Subcutaneous abdominal adipose tissue (tissue), 5 donors: ENCODE results near the gene TINCR.

ENCODE experiments used
- H3K27ac ChIP-seq: one replicate; pipeline ENCODE4 v1.7.0; 2013; ENCODE audit warnings: low read depth, mild to moderate bottlenecking, inconsistent platforms, low read length, moderate library complexity
- H3K27me3 ChIP-seq, 5 donors: one replicate each; pipeline ENCODE4 v1.7.0; 2013; ENCODE audit warnings: low read length in 5 of 5, inconsistent platforms in 1 of 5; ENCODE audit not compliant: control insufficient read depth in 5 of 5, insufficient read depth in 4 of 5
- H3K36me3 ChIP-seq, 5 donors: one replicate each; pipeline ENCODE4 v1.7.0; 2013; ENCODE audit warnings: low read length in 5 of 5; ENCODE audit not compliant: control insufficient read depth in 5 of 5, insufficient read depth in 5 of 5
- H3K4me1 ChIP-seq, 5 donors: one replicate each; pipeline ENCODE4 v1.7.0; 2013; ENCODE audit warnings: low read length in 5 of 5, mild to moderate bottlenecking in 3 of 5, moderate library complexity in 1 of 5; ENCODE audit not compliant: control insufficient read depth in 5 of 5, insufficient read depth in 5 of 5
- H3K4me3 ChIP-seq, 5 donors: one replicate each; pipeline ENCODE4 v1.7.0; 2013; ENCODE audit warnings: low read length in 5 of 5, low read depth in 1 of 5
- H3K9ac ChIP-seq, 5 donors: one replicate each; pipeline ENCODE4 v1.7.0; 2013; ENCODE audit warnings: low read length in 5 of 5, mild to moderate bottlenecking in 4 of 5, moderate library complexity in 3 of 5
- H3K9me3 ChIP-seq, 5 donors: one replicate each; pipeline ENCODE4 v1.7.0; 2013; ENCODE audit warnings: low read length in 5 of 5; ENCODE audit not compliant: control insufficient read depth in 5 of 5
- donor health status: healthy.
- donor health status: healthy.
- donor health status: healthy.
- donor health status: healthy.
- donor health status: healthy.

TINCR gene

DNA sequence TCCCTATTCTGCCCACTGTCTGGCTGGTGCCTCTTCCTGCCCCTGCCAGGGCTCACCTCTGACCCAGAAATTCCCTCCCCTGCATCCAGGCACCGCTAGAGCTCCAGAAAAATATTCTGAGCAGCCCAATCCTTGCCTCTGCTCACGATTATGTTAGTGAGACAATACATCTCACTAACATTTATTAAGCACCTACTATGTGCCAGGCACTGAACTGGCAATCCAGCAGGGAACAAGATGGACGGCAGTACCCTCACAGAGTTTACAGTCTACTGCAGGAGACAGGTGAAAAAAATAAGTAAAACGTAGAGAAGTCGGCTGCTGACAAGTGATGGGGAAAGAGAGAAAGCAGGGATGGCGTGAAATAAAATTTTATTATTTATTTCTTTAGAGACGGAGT lies 5.5 kb downstream of the TINCR start:
- Histone ChIP-seq H3K9me3 (peaks cover 0 to 18% (median 11%) of the 10 kb centered on the region in 5 donors), H3K27me3 (peaks cover 33 to 62% (median 47%) of the 10 kb centered on the region in 5 donors), H3K4me3 (no peak overlapping the region), H3K4me1 (no peaks in the 10 kb centered on the region), H3K36me3 (no peaks in the 10 kb centered on the region), H3K9ac (no peak overlapping the region), H3K27ac (no peak overlapping the region)

DNA sequence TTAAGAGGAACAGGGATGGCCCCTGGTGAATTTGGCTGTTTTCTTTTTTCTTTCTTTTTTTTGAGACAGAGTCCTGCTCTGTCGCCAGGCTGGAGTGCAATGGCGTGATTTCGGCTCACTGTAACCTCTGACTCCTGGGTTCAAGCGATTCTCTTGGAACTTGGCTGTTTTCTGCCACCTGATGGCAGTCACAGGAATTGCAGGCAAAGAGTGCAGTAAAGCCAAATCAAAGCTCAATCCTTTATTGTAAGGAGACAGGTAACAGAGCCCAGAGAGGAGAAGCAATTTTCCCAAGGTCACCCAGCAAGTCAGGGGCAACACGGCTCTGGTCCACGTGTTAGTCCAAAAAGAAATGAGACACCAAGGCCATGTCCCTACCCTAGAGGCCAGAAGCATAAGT lies 6.2 kb downstream of the TINCR start:
- H3K27me3 ChIP-seq = peaks cover 33 to 57% (median 40%) of the 10 kb centered on the region in 5 donors

DNA sequence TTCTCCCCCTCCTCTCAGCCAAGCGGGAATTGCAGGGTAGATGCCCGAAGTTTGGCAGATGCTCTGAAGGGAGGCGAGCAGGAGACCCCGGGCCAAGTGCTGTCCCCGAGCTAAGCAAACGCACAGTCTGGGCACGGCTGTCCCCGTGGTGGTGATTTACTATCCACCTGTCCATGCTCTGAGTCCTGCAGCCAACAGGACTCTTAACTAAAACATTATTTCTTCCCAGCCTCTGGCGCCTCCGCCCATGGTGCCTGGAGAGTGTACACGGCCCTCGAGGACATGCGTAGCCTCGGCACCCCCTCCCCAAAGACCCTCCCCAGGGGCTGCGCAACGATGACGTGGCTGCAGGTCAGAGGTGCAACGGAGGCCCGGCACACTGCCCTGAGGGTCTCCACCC lies 7.6 kb downstream of the TINCR start:
- Histone ChIP-seq H3K27ac (no peak overlapping the region), H3K9ac (no peak overlapping the region), H3K36me3 (no peaks in the 10 kb centered on the region), H3K9me3 (peaks cover 0 to 18% (median 11%) of the 10 kb centered on the region in 5 donors), H3K4me3 (no peak overlapping the region), H3K4me1 (no peaks in the 10 kb centered on the region), H3K27me3 (peaks cover 25 to 48% (median 34%) of the 10 kb centered on the region in 5 donors)

More for the DNA sequence above, 6.2 kb downstream of the TINCR start:
- H3K27ac ChIP-seq = no peak overlapping the region
- peaks cover 0 to 18% (median 11%) of the 10 kb centered on the region in 5 donors for H3K9me3 ChIP-seq
- H3K36me3 ChIP-seq = no peaks in the 10 kb centered on the region
- no peak overlapping the region for H3K4me3 ChIP-seq
- no peaks in the 10 kb centered on the region for H3K4me1 ChIP-seq
- no peak overlapping the region for H3K9ac ChIP-seq

GRCh38 chr19:5559804-5560133 lies 8.0 kb downstream of the TINCR start:
- Histone ChIP-seq H3K9ac (no peak overlapping the region), H3K4me1 (no peaks in the 10 kb centered on the region), H3K4me3 (no peak overlapping the region), H3K9me3 (peaks cover 0 to 18% (median 11%) of the 10 kb centered on the region in 5 donors), H3K27ac (no peak overlapping the region), H3K27me3 (peaks cover 25 to 44% (median 30%) of the 10 kb centered on the region in 5 donors), H3K36me3 (no peaks in the 10 kb centered on the region)

- H3K36me3 ChIP-seq = no peaks in the 10 kb centered on the region
- peak overlapping the region in 1 of 5 donors; percentile 1 for H3K9ac ChIP-seq
- H3K27me3 ChIP-seq = peaks cover 22 to 42% (median 27%) of the 10 kb centered on the region in 5 donors
- peaks cover 0 to 18% (median 11%) of the 10 kb centered on the region in 5 donors for H3K9me3 ChIP-seq
- H3K27ac ChIP-seq = no peak overlapping the region
- no peaks in the 10 kb centered on the region for H3K4me1 ChIP-seq
- H3K4me3 ChIP-seq = no peak overlapping the region
Measured at GRCh38 chr19:5558101-5558621, 9.6 kb downstream of the TINCR start.

DNA sequence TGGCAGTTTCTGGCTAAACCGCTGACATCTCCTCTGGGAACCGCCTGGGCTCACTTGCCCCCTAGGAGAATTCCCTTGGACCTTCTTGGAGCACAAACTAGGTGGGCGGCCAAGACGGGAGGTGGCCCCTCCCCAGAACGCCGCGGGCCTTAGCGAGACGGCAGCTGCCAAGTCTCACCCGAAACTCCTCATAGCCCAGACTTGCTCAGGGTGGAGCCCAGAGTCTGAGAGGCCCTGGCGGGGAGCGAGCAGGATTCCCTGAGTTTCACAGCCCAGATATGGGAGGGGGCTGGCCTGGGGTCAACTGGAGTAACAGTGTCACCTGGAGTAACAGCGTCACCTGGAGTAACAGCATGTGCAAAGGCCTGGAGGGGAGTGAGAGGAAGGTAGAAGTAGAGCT lies 10.1 kb downstream of the TINCR start:
- H3K27me3 ChIP-seq = peaks cover 19 to 37% (median 27%) of the 10 kb centered on the region in 5 donors
- no peaks in the 10 kb centered on the region for H3K4me1 ChIP-seq
- peaks cover 0 to 18% (median 11%) of the 10 kb centered on the region in 5 donors for H3K9me3 ChIP-seq
- H3K9ac ChIP-seq = peak overlapping the region in 1 of 5 donors; percentile 1
- H3K27ac ChIP-seq = no peak overlapping the region
- H3K36me3 ChIP-seq = no peaks in the 10 kb centered on the region
- H3K4me3 ChIP-seq = no peak overlapping the region

GRCh38 chr19:5554828-5555227 lies 12.9 kb downstream of the TINCR start:
- H3K9ac ChIP-seq = no peak overlapping the region
- H3K4me3 ChIP-seq = no peak overlapping the region
- H3K9me3 ChIP-seq = peaks cover 0 to 4% (median 0%) of the 10 kb centered on the region in 5 donors
- peaks cover 0 to 20% (median 12%) of the 10 kb centered on the region in 5 donors for H3K27me3 ChIP-seq
- no peak overlapping the region for H3K27ac ChIP-seq
- no peaks in the 10 kb centered on the region for H3K4me1 ChIP-seq
- H3K36me3 ChIP-seq = no peaks in the 10 kb centered on the region

- peaks cover 0 to 18% (median 8%) of the 10 kb centered on the region in 5 donors for H3K27me3 ChIP-seq
- no peak overlapping the region for H3K9ac ChIP-seq
- no peaks in the 10 kb centered on the region for H3K4me1 ChIP-seq
- H3K9me3 ChIP-seq = peaks cover 0 to 4% (median 0%) of the 10 kb centered on the region in 5 donors
- H3K27ac ChIP-seq = no peak overlapping the region
- no peaks in the 10 kb centered on the region for H3K36me3 ChIP-seq
- H3K4me3 ChIP-seq = no peak overlapping the region
Measured at GRCh38 chr19:5553892-5554291, 13.9 kb downstream of the TINCR start.

- H3K9ac ChIP-seq = no peak overlapping the region
- no peak overlapping the region for H3K4me3 ChIP-seq
- H3K27ac ChIP-seq = no peak overlapping the region
- H3K27me3 ChIP-seq = peaks cover 0 to 3% (median 0%) of the 10 kb centered on the region in 5 donors
- no peaks in the 10 kb centered on the region for H3K36me3 ChIP-seq
- H3K9me3 ChIP-seq = no peaks in the 10 kb centered on the region
- H3K4me1 ChIP-seq = no peaks in the 10 kb centered on the region
Measured at GRCh38 chr19:5547881-5548280, 19.9 kb downstream of the TINCR start.

- H3K4me1 ChIP-seq = no peaks in the 10 kb centered on the region
Measured at GRCh38 chr19:5545984-5546383, 21.8 kb downstream of the TINCR start.

More at GRCh38 chr19:5545984-5546383, 21.8 kb downstream of the TINCR start:
- Histone ChIP-seq H3K36me3 (no peaks in the 10 kb centered on the region), H3K27ac (no peak overlapping the region), H3K9me3 (no peaks in the 10 kb centered on the region), H3K27me3 (peaks cover 0 to 3% (median 0%) of the 10 kb centered on the region in 5 donors), H3K9ac (no peak overlapping the region), H3K4me3 (no peak overlapping the region)
